H1 (cell line): ENCODE results near the gene SLC24A3.

Source experiments
- ASH2L ChIP-seq: fragments of 200-600, 300-600 bp; sonication (generic); IDR thresholded peaks from one replicate; pipeline ENCODE4 v1.7.1; 2017; ENCODE audit warnings: low read length
- CHD1 ChIP-seq: IDR thresholded peaks from 2 replicates; pipeline ENCODE4 v1.6.1; 2012; ENCODE audit warnings: low read depth, low read length, improper control_type of control experiment
- CHD7 ChIP-seq: fragments of 300-600 bp; sonication (generic); IDR thresholded peaks from 2 replicates; pipeline ENCODE4 v1.7.1; 2012; ENCODE audit warnings: low read length, moderate library complexity, mild to moderate bottlenecking, inconsistent platforms; ENCODE audit not compliant: insufficient replicate concordance
- CTCF ChIP-seq, 3 experiments: IDR thresholded peaks; 1 replicate in 2 of 3; 2 replicates in 1 of 3; pipeline versions ENCODE4 v1.5.1 to v1.6.1; 2011; ENCODE audit warnings: low read length in 3 of 3, mild to moderate bottlenecking in 3 of 3, inconsistent platforms in 2 of 3, low read depth in 1 of 3, moderate library complexity in 1 of 3; ENCODE audit not compliant: insufficient read depth in 1 of 3; ENCODE audit errors: control extremely low read depth in 1 of 3
- GTF2F1 ChIP-seq: IDR thresholded peaks from 2 replicates; pipeline ENCODE4 v1.6.1; 2012; ENCODE audit warnings: low read depth, low read length, improper control_type of control experiment, borderline replicate concordance
- MAX ChIP-seq: IDR thresholded peaks from 2 replicates; pipeline ENCODE4 v1.6.1; 2012; ENCODE audit warnings: inconsistent platforms
- POLR2A ChIP-seq, 2 experiments: IDR thresholded peaks; 1 replicate in 1 of 2; 2 replicates in 1 of 2; pipeline ENCODE4 v1.6.1; 2011; ENCODE audit warnings: low read depth in 2 of 2, low read length in 2 of 2, mild to moderate bottlenecking in 2 of 2; ENCODE audit errors: control extremely low read depth in 1 of 2
- RXRA ChIP-seq: IDR thresholded peaks from 2 replicates; pipeline ENCODE4 v1.6.1; 2011; ENCODE audit warnings: low read depth, mild to moderate bottlenecking, low read length, moderate library complexity; ENCODE audit not compliant: insufficient read depth
- SP1 ChIP-seq: IDR thresholded peaks from 2 replicates; pipeline ENCODE4 v1.6.1; 2011; ENCODE audit warnings: low read depth, low read length
- TBP ChIP-seq: IDR thresholded peaks from 2 replicates; pipeline ENCODE4 v1.6.1; 2011; ENCODE audit warnings: low read depth, low read length, improper control_type of control experiment

GRCh38 chr20:19602675-19603375, 390.4 kb downstream of the SLC24A3 start:
- TF ChIP-seq POLR2A (IDR thresholded peaks at IDR 0.05; ENCODE audit: control extremely low read depth in 1 of 2, low read depth in 2 of 2, low read length in 2 of 2) (no peak), GTF2F1 (no peak), RXRA (no peak), CHD7 (no peak), CTCF (IDR thresholded peaks at IDR 0.05; ENCODE audit: control extremely low read depth in 1 of 3, insufficient read depth in 1 of 3, low read depth in 1 of 3, low read length in 3 of 3) (no peak), CHD1 (no peak), TBP (no peak), MAX (no peak), SP1 (no peak), ASH2L (no peak)
